ENCODE data around the gene TEX35. TPM values are rescaled to one million over a fixed set of nuclear protein-coding genes. Genes with fewer than 3 reads are reported as not detected.
"Not testable (repeated sequence)": the region's sequence is repeated elsewhere in the genome, so short reads cannot be mapped to it uniquely, and the experiment has no call there.

The TEX35 gene
- total RNA-seq, 1 donor from 2014 or later = not detected

DNA sequence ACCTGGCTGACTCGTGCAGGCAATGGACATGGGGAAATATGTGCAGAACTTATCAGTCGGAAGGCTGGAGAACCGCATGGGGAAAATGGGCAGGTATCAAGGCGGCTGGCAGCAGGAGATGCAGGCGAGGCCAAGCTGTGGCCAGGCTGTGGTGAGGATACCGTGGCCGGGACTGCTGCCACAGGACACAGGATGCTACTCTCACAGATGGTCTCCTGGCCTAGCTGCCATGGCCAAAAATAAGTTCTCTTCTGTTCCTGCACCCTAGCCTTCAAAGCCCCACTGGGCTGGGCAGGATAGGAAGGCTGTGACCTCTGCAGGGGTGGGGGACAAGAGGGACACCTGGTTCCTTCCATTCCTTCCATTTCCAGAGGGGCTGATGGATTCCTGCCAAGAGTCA lies 26.4 kb downstream of the TEX35 start:
- no peak for DNase-seq (ENCODE audit: extremely low read depth, low read depth, low spot score)

DNA sequence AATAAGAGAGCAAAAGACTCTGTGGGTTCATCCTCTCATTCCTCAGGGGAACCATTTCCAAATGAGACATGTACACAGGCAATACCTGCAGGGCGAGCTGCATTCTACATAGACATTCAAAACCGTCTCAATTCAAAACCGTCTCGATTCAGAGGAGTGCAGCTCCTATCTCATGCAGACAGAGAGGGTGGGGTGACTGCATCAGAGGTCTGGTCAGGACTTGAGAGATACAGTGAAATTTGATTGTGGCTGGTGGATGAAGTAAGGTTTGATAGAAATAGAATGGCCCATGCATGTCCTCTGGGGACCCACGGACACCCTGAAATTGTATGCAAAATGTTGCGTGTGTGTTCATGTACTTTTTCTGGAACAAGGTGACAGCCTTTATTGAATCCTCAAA lies 27.3 kb downstream of the TEX35 start:
- DNase-seq (ENCODE audit: extremely low read depth, low read depth, low spot score) = no peak

DNA sequence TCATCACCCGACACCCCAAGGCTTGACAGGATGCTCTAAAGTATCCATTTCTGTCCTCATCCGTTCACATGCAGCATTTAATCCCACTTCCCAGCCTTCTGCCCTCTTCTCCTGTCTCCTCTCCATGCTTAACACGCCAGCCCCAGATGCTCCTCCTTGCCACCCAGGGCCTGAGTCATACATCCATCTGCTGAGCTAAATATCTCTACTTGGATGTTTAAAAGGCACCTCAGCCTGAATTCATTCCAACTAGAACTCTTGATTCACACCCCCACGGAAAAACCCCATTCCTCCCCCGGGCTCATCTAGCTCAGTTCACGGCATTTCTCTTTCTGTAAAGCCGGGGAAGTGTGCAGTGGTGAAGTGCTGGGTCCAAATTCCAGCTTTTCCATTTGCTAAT lies 27.7 kb downstream of the TEX35 start:
- no peak for DNase-seq (ENCODE audit: extremely low read depth, low read depth, low spot score)

DNA sequence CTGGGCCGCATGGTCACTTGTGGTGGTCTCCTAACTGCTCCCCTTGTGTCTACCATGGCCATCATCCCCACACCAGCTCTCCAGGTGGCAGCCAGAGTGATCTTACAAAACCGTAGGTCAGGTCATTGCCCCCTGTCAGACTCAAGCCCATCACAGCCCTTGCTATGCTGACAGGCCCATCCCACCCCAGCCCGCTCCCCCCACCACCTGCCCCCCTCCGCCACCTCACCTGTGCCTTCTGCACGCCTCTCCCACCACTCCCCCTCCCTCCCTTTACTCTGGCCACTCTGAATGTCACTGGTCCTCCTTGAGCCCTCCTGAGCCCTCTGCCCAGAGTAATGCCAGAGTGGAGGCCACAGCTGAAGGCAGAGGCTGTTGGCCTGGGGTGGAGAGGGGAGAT lies 28.5 kb downstream of the TEX35 start:
- DNase-seq (ENCODE audit: extremely low read depth, low read depth, low spot score) = no peak

- no peak for DNase-seq (ENCODE audit: extremely low read depth, low read depth, low spot score)
These were observed 29.1 kb downstream of the TEX35 start for GRCh38 chr1:178541829-178542553.

DNA sequence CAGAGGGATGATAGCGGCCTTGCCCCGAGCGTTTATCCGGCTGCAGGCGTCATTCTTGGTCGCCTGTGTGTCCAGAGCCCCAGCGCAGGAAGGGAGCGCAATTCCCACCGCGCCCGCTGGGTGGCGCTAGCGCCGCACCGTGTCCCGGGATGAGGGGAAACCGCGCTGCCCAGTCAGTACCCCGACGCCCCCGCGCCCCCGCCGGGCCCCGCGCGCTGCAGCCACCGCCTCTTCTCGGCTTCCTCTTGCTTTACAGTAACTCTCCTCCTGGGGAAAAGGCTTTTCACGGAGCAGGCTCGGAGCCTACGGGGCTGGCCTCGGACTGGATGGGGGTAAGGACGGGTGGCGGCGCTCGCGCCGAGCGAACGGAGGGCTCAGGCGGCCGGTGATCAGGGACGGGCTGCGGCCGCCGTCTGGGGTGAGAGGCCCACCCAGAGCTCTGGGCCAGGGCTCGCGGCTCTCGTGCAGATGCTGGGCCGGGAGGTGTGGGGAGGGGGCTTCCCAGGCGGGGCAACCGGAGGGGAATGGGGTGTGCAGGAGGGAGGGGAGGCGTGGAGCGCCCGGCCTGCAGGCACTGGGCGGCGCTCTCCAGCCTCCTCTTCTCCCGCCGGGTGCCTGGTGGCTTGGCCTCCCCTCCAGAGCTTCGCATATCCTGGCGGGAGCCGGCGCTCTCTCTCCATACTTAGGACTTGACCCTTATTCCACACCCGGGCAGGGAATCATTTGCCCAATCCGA lies 29.8 kb downstream of the TEX35 start:
- DNase-seq (ENCODE audit: extremely low read depth, low read depth, low spot score) = no peak

DNA sequence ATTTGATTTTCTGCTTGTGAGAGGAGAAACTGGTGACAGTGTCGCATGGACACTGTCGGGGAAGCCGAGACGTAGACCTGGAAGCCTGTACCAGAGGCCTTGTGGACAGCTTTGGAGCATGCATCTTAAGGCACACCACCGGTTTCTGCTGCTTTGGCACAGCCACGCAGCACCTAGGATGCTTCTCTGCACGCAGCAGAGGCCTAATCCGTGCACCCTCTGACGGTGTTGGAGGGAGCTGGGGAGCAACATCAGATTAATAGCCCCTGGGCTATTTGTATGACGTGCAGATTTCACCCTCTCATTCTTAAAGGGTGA lies 30.3 kb downstream of the TEX35 start:
- no peak for DNase-seq (ENCODE audit: extremely low read depth, low read depth, low spot score)

- DNase-seq (ENCODE audit: extremely low read depth, low read depth, low spot score) = no peak
These were observed 31.6 kb downstream of the TEX35 start for GRCh38 chr1:178544531-178544930.

DNA sequence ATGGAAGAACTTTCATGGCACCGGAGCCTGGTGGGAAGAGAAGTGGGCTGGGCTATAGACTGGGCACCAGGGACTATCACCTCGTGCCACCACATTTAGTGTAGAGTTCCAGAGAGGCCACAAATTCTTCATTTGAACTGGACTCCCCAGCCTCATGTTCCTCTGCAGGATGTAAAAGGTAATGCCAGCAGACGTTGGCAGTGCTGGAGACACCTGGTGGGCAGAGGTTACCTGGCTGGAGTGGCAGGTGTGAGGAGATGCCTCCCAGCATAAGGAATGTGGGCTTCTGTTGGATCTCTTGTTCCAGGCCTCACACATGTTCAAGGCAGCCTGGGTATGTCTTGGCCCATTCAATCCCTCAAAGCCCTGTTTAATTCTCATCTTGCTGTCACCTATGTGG lies 35.2 kb downstream of the TEX35 start:
- DNase-seq (ENCODE audit: extremely low read depth, low read depth, low spot score) = no peak

- no peak for DNase-seq (ENCODE audit: extremely low read depth, low read depth, low spot score)
These were observed 38.4 kb downstream of the TEX35 start for GRCh38 chr1:178551307-178551706.

- no peak for DNase-seq (ENCODE audit: extremely low read depth, low read depth, low spot score)
These were observed 39.0 kb downstream of the TEX35 start for GRCh38 chr1:178551940-178552339.

DNA sequence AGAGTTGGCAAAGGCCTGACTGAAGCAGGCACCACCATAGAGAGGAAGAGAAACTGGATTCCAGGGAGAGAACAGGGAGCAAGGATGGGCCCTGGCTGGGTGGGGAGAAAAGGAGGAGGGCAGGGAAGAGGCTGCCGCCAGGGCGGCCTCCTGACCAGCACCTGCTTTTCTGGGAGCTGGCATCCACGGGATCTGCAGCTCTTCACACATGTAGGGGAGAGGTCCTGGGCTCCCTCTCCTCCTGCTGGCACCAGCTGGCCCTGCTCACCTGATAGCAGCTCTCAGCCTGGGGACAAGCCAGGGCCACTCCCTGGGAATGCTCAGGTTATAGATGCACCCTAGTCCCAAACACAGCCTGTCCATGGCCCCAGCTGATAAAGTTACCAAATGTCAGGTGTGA lies 39.9 kb downstream of the TEX35 start:
- DNase-seq (ENCODE audit: extremely low read depth, low read depth, low spot score) = no peak

GRCh38 chr1:178554351-178554750 lies 41.4 kb downstream of the TEX35 start:
- DNase-seq (ENCODE audit: extremely low read depth, low read depth, low spot score) = not testable (repeated sequence)

- not testable (repeated sequence) for DNase-seq (ENCODE audit: extremely low read depth, low read depth, low spot score)
These were observed 42.7 kb downstream of the TEX35 start for GRCh38 chr1:178555613-178556012.

DNA sequence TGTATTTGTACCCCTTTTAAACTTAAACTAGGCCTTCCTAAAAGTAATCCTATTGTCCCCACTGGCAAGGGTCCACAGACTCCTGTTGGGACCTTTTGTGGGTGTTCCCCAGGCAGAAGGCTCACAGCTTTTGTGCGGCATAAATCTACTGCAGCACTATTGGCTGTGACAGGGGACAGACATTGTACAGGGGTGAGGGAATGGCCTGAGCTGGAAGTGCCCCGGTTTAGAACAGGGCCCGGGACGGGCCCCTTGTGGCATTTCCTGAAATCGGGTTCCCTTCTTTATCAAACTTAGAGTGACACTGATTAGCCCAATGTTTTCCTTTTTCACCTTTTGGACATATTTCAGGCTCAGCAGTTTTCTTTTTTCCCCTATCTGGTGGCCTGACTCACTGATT lies 45.9 kb downstream of the TEX35 start:
- not testable (repeated sequence) for DNase-seq (ENCODE audit: extremely low read depth, low read depth, low spot score)

- DNase-seq (ENCODE audit: extremely low read depth, low read depth, low spot score) = no peak
These were observed 48.0 kb downstream of the TEX35 start for GRCh38 chr1:178560871-178561376.

DNA sequence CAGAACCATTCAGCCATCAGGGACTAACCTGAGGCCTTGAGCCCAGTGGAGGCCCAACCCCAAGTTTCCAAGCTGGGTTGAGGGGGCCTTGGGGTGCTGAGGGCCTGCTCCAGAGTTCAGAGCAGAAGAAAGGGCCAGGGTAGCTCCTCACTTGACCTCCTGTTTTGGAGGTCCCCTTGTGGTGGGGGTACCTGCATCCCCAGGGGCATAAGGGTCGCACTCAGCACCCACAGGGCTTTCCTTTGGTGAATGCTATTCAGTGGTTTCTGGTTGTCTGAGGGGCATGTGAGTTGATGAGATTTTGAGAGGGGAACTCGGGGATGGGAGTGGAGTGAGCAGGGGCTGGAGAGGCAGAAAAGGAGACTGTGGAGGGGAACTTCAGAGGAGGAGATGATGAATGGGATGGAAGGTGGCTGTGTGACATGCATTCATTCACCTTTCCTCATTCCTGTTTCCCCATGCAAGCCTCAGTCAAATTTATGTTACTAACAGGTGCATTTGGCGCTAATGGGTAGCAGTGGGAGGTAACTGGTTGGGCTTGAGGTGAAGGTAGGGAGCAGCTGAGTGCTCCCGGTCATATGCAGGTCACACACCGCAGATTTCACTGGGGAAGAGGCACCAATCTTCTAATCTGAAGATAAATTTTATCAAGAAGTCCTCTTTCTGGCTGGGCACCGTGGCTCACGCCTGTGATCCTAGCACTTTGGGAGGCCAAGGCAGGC lies 50.4 kb downstream of the TEX35 start:
- no peak for DNase-seq (ENCODE audit: extremely low read depth, low read depth, low spot score)

DNA sequence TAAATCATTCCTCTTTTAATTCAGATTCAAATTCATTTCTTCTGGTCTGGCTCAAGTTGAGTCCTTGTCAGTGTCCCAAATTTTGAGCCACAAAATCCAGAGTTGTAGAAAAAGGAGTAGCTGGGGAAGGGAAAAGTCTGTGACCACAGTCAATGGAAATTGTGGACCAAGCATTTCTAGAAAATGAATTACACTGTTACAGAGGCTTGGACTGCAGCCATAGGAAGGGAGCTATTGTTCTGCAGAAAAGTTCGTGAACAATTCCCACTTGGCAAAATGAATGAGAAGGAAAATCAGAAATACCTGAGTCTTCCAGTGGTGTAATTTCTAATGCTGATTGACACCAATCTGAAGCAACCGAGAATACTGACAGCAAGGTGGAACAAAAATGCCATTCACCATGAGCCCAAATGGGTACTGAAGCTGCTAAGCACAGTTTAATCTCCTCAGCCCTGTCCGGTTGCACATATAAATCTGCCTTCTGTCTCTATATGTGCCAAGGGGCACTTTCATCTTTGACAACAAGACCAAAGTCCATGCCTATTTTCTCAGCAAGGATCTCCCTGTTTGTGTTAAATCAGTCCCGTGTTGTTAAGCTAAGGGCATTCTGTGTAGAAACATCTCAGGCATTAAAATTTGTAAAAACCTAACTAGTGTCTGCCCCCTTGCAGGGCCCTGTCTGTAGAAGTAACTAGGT lies 51.3 kb downstream of the TEX35 start:
- no peak for DNase-seq (ENCODE audit: extremely low read depth, low read depth, low spot score)

GRCh38 chr1:178564783-178565180 lies 51.9 kb downstream of the TEX35 start:
- DNase-seq (ENCODE audit: extremely low read depth, low read depth, low spot score) = no peak

DNA sequence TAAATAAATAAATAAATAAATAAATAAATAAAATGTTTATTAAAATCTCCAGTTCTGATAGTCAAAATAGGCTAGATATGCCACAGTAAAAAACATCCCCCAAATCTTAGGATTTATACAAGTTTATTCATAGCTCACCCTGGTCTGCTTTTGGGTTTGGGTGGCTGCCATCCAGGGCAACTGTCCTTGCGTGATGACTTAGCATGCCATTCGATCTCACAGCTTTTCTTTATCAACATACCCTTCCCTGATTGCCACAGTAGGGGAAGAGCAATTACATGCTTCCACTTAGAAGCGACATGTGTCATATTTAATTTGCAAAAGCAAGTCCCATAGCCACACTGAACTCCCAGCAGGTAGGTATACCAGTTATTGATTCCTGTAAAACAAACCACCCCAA lies 52.7 kb downstream of the TEX35 start:
- DNase-seq (ENCODE audit: extremely low read depth, low read depth, low spot score) = no peak

DNA sequence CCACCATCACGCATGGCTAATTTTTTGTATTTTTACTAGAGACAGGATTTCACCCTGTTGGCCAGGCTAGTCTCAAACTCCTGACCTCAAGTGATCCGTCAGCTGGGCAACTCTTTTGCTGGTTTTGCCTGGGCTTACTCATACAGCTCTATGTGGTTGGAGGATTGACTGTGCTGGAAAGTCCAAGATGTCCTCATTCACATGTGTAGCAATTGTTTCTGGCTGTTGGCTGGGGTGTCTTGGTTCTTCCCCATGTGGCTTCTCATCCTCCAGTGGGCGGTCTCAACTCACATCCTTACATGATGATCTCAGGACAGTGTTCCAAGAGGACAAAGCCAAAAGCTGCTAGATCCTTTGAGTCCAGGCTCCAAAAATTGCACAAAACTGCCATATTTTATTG lies 53.3 kb downstream of the TEX35 start:
- no peak for DNase-seq (ENCODE audit: extremely low read depth, low read depth, low spot score)

Measured in glomerular endothelial cell (primary cell).